Endodermal cell (in vitro differentiated cells): ENCODE measurements around the gene SYNGAP1. TPM values are rescaled to one million over a fixed set of nuclear protein-coding genes. Genes with fewer than 3 reads are reported as not detected.
A peak's percentile ranks its signal among the peaks of the same experiment; 100 is the strongest.

Experiments used
- DNase-seq: peaks from one replicate; pipeline ENCODE4 v3.0.0-alpha.2; 2017
- H3K27ac ChIP-seq: 2 replicates; pipeline ENCODE4 v1.5.1; 2013; ENCODE audit warnings: mild to moderate bottlenecking, low read depth, low read length, moderate library complexity
- H3K27me3 ChIP-seq: 2 replicates; pipeline ENCODE4 v1.6.1; 2013; ENCODE audit warnings: mild to moderate bottlenecking, low read length, moderate library complexity; ENCODE audit not compliant: insufficient read depth, control insufficient read depth, poor library complexity, severe bottlenecking
- H3K36me3 ChIP-seq: 2 replicates; pipeline ENCODE4 v1.7.0; 2013; ENCODE audit warnings: mild to moderate bottlenecking, low read length, moderate library complexity; ENCODE audit not compliant: control insufficient read depth, insufficient read depth
- H3K4me1 ChIP-seq: one replicate; pipeline ENCODE4 v1.7.0; 2013; ENCODE audit warnings: low read length; ENCODE audit not compliant: control insufficient read depth, insufficient read depth
- H3K4me3 ChIP-seq: 2 replicates; pipeline ENCODE4 v1.5.1; 2013; ENCODE audit warnings: mild to moderate bottlenecking, low read length, moderate library complexity
- H3K9ac ChIP-seq: 2 replicates; pipeline ENCODE4 v1.6.1; 2013; ENCODE audit warnings: mild to moderate bottlenecking, low read length, moderate library complexity; ENCODE audit not compliant: poor library complexity, severe bottlenecking; ENCODE audit errors: extremely low read depth
- H3K9me3 ChIP-seq: 2 replicates; pipeline ENCODE4 v1.6.1; 2013; ENCODE audit warnings: mild to moderate bottlenecking, low read length, moderate library complexity; ENCODE audit not compliant: control insufficient read depth
- H3K27ac Mint-ChIP-seq: 2 replicates; pipeline ENCODE4 v1.8.0; 2020; ENCODE audit warnings: mixed read lengths
- H3K27me3 Mint-ChIP-seq: 2 replicates; pipeline ENCODE4 v1.8.0; 2021; ENCODE audit warnings: mild to moderate bottlenecking, mixed read lengths; ENCODE audit not compliant: insufficient read depth
- H3K36me3 Mint-ChIP-seq: 2 replicates; pipeline ENCODE4 v1.8.0; 2020; ENCODE audit warnings: low read depth, mixed read lengths
- H3K4me1 Mint-ChIP-seq: 2 replicates; pipeline ENCODE4 v1.8.0; 2020; ENCODE audit warnings: mixed read lengths
- H3K4me3 Mint-ChIP-seq: 2 replicates; pipeline ENCODE4 v1.8.0; 2020; ENCODE audit warnings: mild to moderate bottlenecking, moderate library complexity, mixed read lengths
- H3K9me3 Mint-ChIP-seq: 2 replicates; pipeline ENCODE4 v1.8.0; 2020; ENCODE audit warnings: mild to moderate bottlenecking, mixed read lengths
- CTCF ChIP-seq: fragments of 200-600 bp; sonication (generic); conservative IDR thresholded peaks from 2 replicates; pipeline ENCODE4 v1.5.0; 2021; ENCODE audit warnings: antibody characterized with exemption, mild to moderate bottlenecking
- WGBS, 2 experiments: methylation state at CpG; one replicate each; pipeline versions ENCODE4 v1.1.5 to v1.1.7; 2013; ENCODE audit warnings: missing lambda C conversion rate in 2 of 2, mixed read lengths in 1 of 2; ENCODE audit not compliant: insufficient coverage in 1 of 2, insufficient read length in 1 of 2; 5-methylcytosine and 5-hydroxymethylcytosine counted together
- total RNA-seq, 2 donors: library from RNA; stranded (reverse); fragmentation: NEBNext Ultra II Directional in 1 of 2; extraction: Animal tissue kit (Norgen Biotek cat#: 25700) in 1 of 2; gene quantifications; 2 replicates in 1 of 2; 3 replicates in 1 of 2; pipeline ENCODE4 v1.2.1, GENCODE V29; 2021

The SYNGAP1 gene
- total RNA-seq, 2 donors from 2014 or later = 90.2 to 94.2 TPM

DNA sequence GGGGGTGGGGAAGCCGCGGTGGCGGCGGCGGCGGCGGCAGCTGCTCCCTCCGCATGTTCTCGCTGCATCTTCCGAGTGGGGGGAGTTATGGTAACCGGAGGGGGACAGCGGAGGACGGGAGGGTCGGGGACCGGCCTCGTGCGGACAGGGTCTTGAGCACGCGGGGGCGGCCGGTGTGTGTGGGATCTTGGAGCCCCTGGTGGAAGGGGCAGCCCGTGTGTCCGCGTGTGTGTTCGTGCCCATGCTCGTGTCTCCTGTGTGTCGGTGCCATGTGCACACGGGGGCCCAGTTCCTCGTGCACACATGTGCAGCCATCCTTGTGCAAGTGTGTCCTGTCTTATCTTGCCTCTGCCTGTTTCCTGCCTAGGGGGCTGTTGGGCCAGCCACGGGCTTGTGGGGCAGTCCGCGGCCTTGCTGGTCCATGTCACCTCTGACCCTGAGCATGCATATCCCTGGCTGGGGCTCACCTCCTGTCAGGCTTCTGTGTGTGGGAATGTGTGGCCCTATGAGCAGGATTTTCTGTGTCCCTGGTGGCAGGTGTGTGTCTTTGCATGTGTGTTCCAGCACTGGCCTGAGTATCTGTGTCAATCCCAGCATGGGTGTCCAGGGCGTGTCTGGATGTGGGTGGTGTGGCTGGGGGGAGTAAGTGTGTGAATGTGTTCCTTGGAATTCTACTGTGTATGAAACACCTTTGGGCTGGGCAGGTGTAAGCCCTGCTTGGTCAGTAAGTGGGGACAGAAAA lies 8.5 kb downstream of the SYNGAP1 start:
- Mint-ChIP-seq H3K27ac (peak overlapping the region; percentile 95), H3K36me3 (peaks cover 17% of the 10 kb centered on the region), H3K27me3 (no peaks in the 10 kb centered on the region), H3K4me3 (peak overlapping the region; percentile 86), H3K9me3 (no peaks in the 10 kb centered on the region), H3K4me1 (peaks cover 74% of the 10 kb centered on the region)
- Histone ChIP-seq H3K4me3 (peak overlapping the region; percentile 67), H3K27ac (no peak overlapping the region), H3K4me1 (peaks cover 11% of the 10 kb centered on the region), H3K9ac (no peak overlapping the region), H3K9me3 (no peaks in the 10 kb centered on the region), H3K36me3 (no peaks in the 10 kb centered on the region), H3K27me3 (no peaks in the 10 kb centered on the region)
- DNase-seq = peak; percentile 79
- WGBS, 2 experiments = 32 to 33% methylated on average over 14 to 27 of the region's 33 CpGs
- peak; percentile 62 for TF ChIP-seq CTCF

- no peaks in the 10 kb centered on the region for H3K36me3 ChIP-seq
- peak overlapping the region; percentile 86 for H3K4me3 Mint-ChIP-seq
- peaks cover 77% of the 10 kb centered on the region for H3K4me1 Mint-ChIP-seq
- H3K36me3 Mint-ChIP-seq = peaks cover 11% of the 10 kb centered on the region
- no peaks in the 10 kb centered on the region for H3K27me3 Mint-ChIP-seq
- H3K27ac Mint-ChIP-seq = peak overlapping the region; percentile 28
- no peaks in the 10 kb centered on the region for H3K9me3 Mint-ChIP-seq
- WGBS, 2 experiments = 84 to 90% methylated on average over 2 to 5 of the region's 5 CpGs
- no peak overlapping the region for H3K4me3 ChIP-seq
- no peak for TF ChIP-seq CTCF
- H3K9me3 ChIP-seq = no peaks in the 10 kb centered on the region
- no peak for DNase-seq
- H3K9ac ChIP-seq = no peak overlapping the region
- peaks cover 11% of the 10 kb centered on the region for H3K4me1 ChIP-seq
- H3K27ac ChIP-seq = peak overlapping the region; percentile 20
- H3K27me3 ChIP-seq = no peaks in the 10 kb centered on the region
Measured at GRCh38 chr6:33428966-33429749, 9.3 kb downstream of the SYNGAP1 start.

DNA sequence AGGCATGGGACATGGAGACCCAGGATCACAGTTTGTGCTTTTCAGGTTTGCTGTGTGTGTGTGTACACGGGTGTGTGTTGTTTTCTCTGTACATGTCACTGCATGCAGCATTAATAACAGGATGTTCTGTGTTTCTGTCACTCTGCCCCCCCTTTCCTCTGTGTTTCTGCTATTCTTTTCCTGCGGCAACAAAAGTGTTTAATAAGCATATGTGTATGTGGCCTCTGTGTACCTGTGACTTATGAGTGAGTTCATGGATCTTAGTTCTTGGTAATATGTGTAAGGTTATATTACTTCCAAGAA lies 9.8 kb downstream of the SYNGAP1 start:
- H3K9me3 ChIP-seq = no peaks in the 10 kb centered on the region
- H3K27ac ChIP-seq = no peak overlapping the region
- no peaks in the 10 kb centered on the region for H3K9me3 Mint-ChIP-seq
- H3K4me1 Mint-ChIP-seq = peaks cover 73% of the 10 kb centered on the region
- peak overlapping the region; percentile 28 for H3K27ac Mint-ChIP-seq
- no peak overlapping the region for H3K9ac ChIP-seq
- no peaks in the 10 kb centered on the region for H3K36me3 ChIP-seq
- H3K4me3 Mint-ChIP-seq = no peak overlapping the region
- no peak for TF ChIP-seq CTCF
- no peaks in the 10 kb centered on the region for H3K27me3 Mint-ChIP-seq
- peaks cover 6% of the 10 kb centered on the region for H3K36me3 Mint-ChIP-seq
- WGBS, 2 experiments = 83% methylated on average over 2 of the region's 2 CpGs; no CpG with 5 or more reads in 1 of the 2 experiments
- DNase-seq = no peak
- peaks cover 11% of the 10 kb centered on the region for H3K4me1 ChIP-seq
- no peaks in the 10 kb centered on the region for H3K27me3 ChIP-seq
- no peak overlapping the region for H3K4me3 ChIP-seq
